Spleen (tissue), 11 donors: ENCODE results near the gene SLC7A4. TPM values are rescaled to one million over a fixed set of nuclear protein-coding genes. Genes with fewer than 3 reads are reported as not detected.

ENCODE experiments used
- DNase-seq: peaks from one replicate; pipeline ENCODE4 v3.0.0-alpha.2; 2020
- H3K27ac ChIP-seq, 8 donors: fragments of 200-600 bp; sonication (generic) in 7 of 8; 1 replicate in 4 of 8; 2 replicates in 4 of 8; pipeline versions ENCODE4 v1.5.0 to v1.8.0; 2016 to 2021; ENCODE audit warnings: inconsistent platforms in 4 of 8, mild to moderate bottlenecking in 4 of 8, moderate library complexity in 1 of 8
- H3K27me3 ChIP-seq, 7 donors: fragments of 200-600 bp; sonication (generic) in 6 of 7; replicated peaks in 1 of 7; 1 replicate in 4 of 7; 2 replicates in 3 of 7; pipeline versions ENCODE4 v1.5.0 to v1.8.0; 2016 to 2021; ENCODE audit warnings: inconsistent platforms in 3 of 7, mild to moderate bottlenecking in 1 of 7
- H3K36me3 ChIP-seq, 6 donors: fragments of 200-600 bp; sonication (generic) in 5 of 6; 1 replicate in 4 of 6; 2 replicates in 2 of 6; pipeline versions ENCODE4 v1.5.0 to v1.8.0; 2016 to 2021; ENCODE audit warnings: inconsistent platforms in 2 of 6
- H3K4me1 ChIP-seq, 6 donors: fragments of 200-600 bp; sonication (generic) in 5 of 6; 1 replicate in 3 of 6; 2 replicates in 3 of 6; pipeline versions ENCODE4 v1.5.0 to v1.8.0; 2016 to 2021; ENCODE audit warnings: inconsistent platforms in 3 of 6
- H3K4me3 ChIP-seq, 8 donors: fragments of 200-600 bp; sonication (generic) in 7 of 8; 1 replicate in 4 of 8; 2 replicates in 4 of 8; pipeline versions ENCODE4 v1.5.0 to v1.8.0; 2016 to 2021; ENCODE audit warnings: inconsistent platforms in 4 of 8, mild to moderate bottlenecking in 4 of 8, moderate library complexity in 2 of 8
- H3K9me3 ChIP-seq, 8 donors: fragments of 200-600 bp; sonication (generic) in 7 of 8; 1 replicate in 4 of 8; 2 replicates in 4 of 8; pipeline versions ENCODE4 v1.5.0 to v1.8.0; 2016 to 2021; ENCODE audit warnings: inconsistent platforms in 4 of 8
- POLR2A ChIP-seq, 3 donors: fragments of 450-650 bp; IDR thresholded peaks; one replicate each; pipeline ENCODE4 v1.5.1; 2017; ENCODE audit warnings: antibody characterized with exemption in 3 of 3, mild to moderate bottlenecking in 1 of 3
- POLR2AphosphoS5 ChIP-seq, 3 donors: sonication (generic); formaldehyde crosslinking; IDR thresholded peaks; one replicate each; pipeline ENCODE4 v1.5.1; 2017; ENCODE audit warnings: antibody characterized with exemption in 3 of 3
- WGBS, 5 donors: extraction: QIAGEN DNeasy Blood & Tissue Kit in 3 of 5; methylation state at CpG; one replicate each; pipeline versions ENCODE4 v1.1.5 to v1.1.7; 2013 to 2018; 5-methylcytosine and 5-hydroxymethylcytosine counted together
- intact Hi-C: fragments of 100-400 bp; cut with DNase I; formaldehyde crosslinking; loops from one replicate; pipeline ENCODE4 v1.15.0; 2023; ENCODE audit warnings: low total_unique reads
- polyA plus RNA-seq, 3 donors: library from polyadenylated mRNA; stranded (reverse); fragments of 200-250 nt; gene quantifications; one replicate each; pipeline ENCODE4 v1.2.1, GENCODE V29; 2013
- total RNA-seq, 7 donors: library from RNA; depleted of rRNA in 3 of 7; stranded (reverse); fragments of >200 nt in 3 of 7; fragmentation: NEBNext Ultra II Directional in 4 of 7; extraction: Animal tissue kit (Norgen Biotek cat#: 25700) in 4 of 7; gene quantifications; one replicate each; pipeline versions ENCODE4 v1.1.0 to v1.2.1, GENCODE V29; 2016 to 2021
- TF ChIP-seq, protein P1 (sequence below), 11 experiments: fragments of 200-600 bp in 7 of 11; fragments of 450-650 bp in 4 of 11; sonication (generic) in 4 of 11; IDR thresholded peaks in 8 of 11; conservative IDR thresholded peaks in 3 of 11; 1 replicate in 7 of 11; 2 replicates in 4 of 11; pipeline versions ENCODE4 v1.4.0 to v1.8.0; 2016 to 2021; ENCODE audit warnings: antibody characterized with exemption in 11 of 11, inconsistent platforms in 4 of 11, mild to moderate bottlenecking in 1 of 11
- donor health status: healthy with polysubstance abuse.
- donor health status: DM: no; HTN: no; CAD: no; lungs with moderate emphysema.
- donor health status: DM: no; HTN: no; CAD: no.
- donor health status: Bipolar disorder and iron deficiency.
- donor health status: healthy.
- donor health status: DM: no; HTN: no; CAD: no.
- donor health status: DM: yes; HTN: yes; CAD: no.

SLC7A4 gene
- total and polyA plus RNA-seq, 10 donors: 0.11 to 0.95 (median 0.29) TPM; not detected in 3

DNA sequence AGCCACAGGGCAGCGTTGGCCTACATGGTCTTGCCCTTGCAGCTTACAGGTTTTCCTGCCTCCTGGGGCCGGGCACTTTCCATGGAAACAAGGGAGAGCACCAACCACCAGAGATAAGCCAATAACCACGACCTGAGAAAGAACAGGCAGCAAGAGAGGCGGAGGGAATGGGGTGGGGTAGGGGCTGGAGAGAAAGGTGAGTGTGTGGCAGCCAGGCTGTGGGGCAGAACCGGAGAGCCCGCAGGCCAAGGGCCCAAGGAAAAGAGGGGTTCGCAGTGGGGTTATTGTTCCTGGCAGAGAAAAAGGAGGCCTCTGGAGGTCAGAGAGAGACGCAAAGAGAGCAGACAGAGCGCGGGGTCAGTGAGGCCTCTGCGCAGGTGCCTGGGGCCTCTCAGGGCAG lies 46.6 kb upstream of the SLC7A4 start:
- no peaks in the 10 kb centered on the region for H3K4me1 ChIP-seq
- 82 to 92% (median 87%) methylated on average over 11 of the region's 11 CpGs for WGBS, 5 donors
- H3K27me3 ChIP-seq: peaks cover 0 to 7% (median 0%) of the 10 kb centered on the region in 7 donors
- TF ChIP-seq POLR2A (IDR thresholded peaks at IDR 0.05): no peak
- TF ChIP-seq POLR2AphosphoS5 (IDR thresholded peaks at IDR 0.05): no peak
- TF ChIP-seq, protein P1, sequence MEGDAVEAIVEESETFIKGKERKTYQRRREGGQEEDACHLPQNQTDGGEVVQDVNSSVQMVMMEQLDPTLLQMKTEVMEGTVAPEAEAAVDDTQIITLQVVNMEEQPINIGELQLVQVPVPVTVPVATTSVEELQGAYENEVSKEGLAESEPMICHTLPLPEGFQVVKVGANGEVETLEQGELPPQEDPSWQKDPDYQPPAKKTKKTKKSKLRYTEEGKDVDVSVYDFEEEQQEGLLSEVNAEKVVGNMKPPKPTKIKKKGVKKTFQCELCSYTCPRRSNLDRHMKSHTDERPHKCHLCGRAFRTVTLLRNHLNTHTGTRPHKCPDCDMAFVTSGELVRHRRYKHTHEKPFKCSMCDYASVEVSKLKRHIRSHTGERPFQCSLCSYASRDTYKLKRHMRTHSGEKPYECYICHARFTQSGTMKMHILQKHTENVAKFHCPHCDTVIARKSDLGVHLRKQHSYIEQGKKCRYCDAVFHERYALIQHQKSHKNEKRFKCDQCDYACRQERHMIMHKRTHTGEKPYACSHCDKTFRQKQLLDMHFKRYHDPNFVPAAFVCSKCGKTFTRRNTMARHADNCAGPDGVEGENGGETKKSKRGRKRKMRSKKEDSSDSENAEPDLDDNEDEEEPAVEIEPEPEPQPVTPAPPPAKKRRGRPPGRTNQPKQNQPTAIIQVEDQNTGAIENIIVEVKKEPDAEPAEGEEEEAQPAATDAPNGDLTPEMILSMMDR (IDR thresholded peaks at IDR 0.05 in 8 of 11, conservative IDR thresholded peaks at IDR 0.05 in 3 of 11): no peak
- no peak overlapping the region for H3K4me3 ChIP-seq
- no peak for DNase-seq
- H3K9me3 ChIP-seq: no peaks in the 10 kb centered on the region
- no peaks in the 10 kb centered on the region for H3K36me3 ChIP-seq
- H3K27ac ChIP-seq: no peak overlapping the region
- intact Hi-C loops: no loop called here

DNA sequence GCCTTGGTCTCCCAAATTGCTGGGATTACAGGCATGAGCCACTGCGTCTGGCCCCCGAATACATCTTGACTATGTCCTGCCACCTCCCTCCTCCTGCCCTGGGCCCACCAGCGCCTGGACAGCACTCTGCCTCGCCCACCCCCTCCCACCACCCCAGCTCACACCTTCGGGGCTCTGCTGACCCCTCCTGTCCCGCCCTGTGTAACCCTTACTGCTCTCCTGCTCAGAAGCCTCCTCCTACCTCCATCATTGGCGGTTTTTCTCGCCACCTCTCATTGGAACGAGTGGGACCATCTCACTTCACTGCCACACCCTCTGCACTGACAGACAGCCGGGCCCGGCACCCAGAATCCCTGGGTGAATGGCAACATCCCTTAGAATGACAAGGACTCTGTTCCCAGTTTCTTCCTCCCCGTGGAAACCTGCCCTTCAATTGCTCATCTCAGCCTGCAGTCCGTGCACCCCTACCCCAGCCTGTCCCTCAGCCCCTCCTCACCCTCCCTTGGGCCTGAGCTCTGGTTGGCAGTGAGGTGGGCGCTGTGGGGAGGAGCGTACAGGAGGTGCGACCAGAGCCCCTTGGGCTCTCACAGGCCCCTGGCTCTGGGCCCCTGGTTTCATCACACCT lies 45.6 kb upstream of the SLC7A4 start:
- DNase-seq: no peak
- no peaks in the 10 kb centered on the region for H3K9me3 ChIP-seq
- TF ChIP-seq POLR2AphosphoS5 (IDR thresholded peaks at IDR 0.05) (no peak), POLR2A (IDR thresholded peaks at IDR 0.05) (no peak)
- TF ChIP-seq, protein P1 (IDR thresholded peaks at IDR 0.05 in 8 of 11, conservative IDR thresholded peaks at IDR 0.05 in 3 of 11): no peak
- intact Hi-C loops: no loop called here
- H3K27me3 ChIP-seq: peaks cover 0 to 7% (median 0%) of the 10 kb centered on the region in 7 donors
- H3K36me3 ChIP-seq: no peaks in the 10 kb centered on the region
- H3K4me3 ChIP-seq: no peak overlapping the region
- WGBS, 5 donors: 72 to 86% (median 79%) methylated on average over 14 to 16 of the region's 16 CpGs
- no peak overlapping the region for H3K27ac ChIP-seq
- no peaks in the 10 kb centered on the region for H3K4me1 ChIP-seq

GRCh38 chr22:21076912-21077625 lies 44.7 kb upstream of the SLC7A4 start:
- DNase-seq: no peak
- Histone ChIP-seq H3K4me1 (no peaks in the 10 kb centered on the region), H3K4me3 (no peak overlapping the region), H3K27me3 (peaks cover 0 to 7% (median 0%) of the 10 kb centered on the region in 7 donors), H3K27ac (no peak overlapping the region), H3K36me3 (no peaks in the 10 kb centered on the region), H3K9me3 (no peaks in the 10 kb centered on the region)
- intact Hi-C loops: no loop called here
- WGBS, 5 donors: 83 to 91% (median 88%) methylated on average over 21 of the region's 21 CpGs
- TF ChIP-seq, protein P1 (IDR thresholded peaks at IDR 0.05 in 8 of 11, conservative IDR thresholded peaks at IDR 0.05 in 3 of 11): no peak
- TF ChIP-seq POLR2A (IDR thresholded peaks at IDR 0.05): no peak
- no peak for TF ChIP-seq POLR2AphosphoS5 (IDR thresholded peaks at IDR 0.05)

DNA sequence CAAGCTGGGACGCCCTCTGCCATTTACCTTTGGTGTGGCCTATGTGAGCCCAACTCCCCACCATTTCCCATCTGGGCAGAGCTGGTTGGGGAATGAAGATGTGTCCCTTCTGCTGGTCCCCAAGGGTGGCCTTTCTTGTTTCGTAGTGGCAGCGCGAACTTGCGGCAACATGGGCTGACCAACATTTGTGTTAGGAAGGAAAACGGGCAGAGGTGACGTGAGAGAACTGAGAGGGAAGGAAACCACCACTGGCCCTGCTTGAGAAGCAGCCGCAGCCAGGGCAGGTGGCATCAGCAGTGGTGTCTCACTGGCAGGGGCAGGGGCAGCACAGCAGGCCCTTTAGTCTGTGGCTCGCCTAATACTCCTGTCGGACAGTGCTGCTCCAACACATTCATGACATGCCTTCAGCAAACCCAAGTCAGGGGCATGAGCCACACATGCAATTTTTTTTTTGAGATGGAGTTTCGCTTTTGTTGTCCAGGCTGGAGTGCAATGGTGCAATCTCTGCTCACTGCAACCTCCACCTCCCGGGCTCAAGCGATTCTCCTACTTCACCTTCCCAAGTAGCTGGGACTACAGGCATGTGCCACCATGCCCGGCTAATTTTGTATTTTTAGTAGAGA lies 43.3 kb upstream of the SLC7A4 start:
- 82 to 91% (median 86%) methylated on average over 14 of the region's 14 CpGs for WGBS, 5 donors
- H3K27me3 ChIP-seq: peaks cover 0 to 7% (median 0%) of the 10 kb centered on the region in 7 donors
- no peak overlapping the region for H3K4me3 ChIP-seq
- no peak for DNase-seq
- H3K27ac ChIP-seq: no peak overlapping the region
- intact Hi-C loops: no loop called here
- H3K36me3 ChIP-seq: no peaks in the 10 kb centered on the region
- no peaks in the 10 kb centered on the region for H3K9me3 ChIP-seq
- no peaks in the 10 kb centered on the region for H3K4me1 ChIP-seq
- TF ChIP-seq, protein P1 (IDR thresholded peaks at IDR 0.05 in 8 of 11, conservative IDR thresholded peaks at IDR 0.05 in 3 of 11): no peak
- TF ChIP-seq POLR2AphosphoS5 (IDR thresholded peaks at IDR 0.05) (no peak), POLR2A (IDR thresholded peaks at IDR 0.05) (no peak)
